Measurements from ENCODE around the gene TIMM17B.

TIMM17B gene

DNA sequence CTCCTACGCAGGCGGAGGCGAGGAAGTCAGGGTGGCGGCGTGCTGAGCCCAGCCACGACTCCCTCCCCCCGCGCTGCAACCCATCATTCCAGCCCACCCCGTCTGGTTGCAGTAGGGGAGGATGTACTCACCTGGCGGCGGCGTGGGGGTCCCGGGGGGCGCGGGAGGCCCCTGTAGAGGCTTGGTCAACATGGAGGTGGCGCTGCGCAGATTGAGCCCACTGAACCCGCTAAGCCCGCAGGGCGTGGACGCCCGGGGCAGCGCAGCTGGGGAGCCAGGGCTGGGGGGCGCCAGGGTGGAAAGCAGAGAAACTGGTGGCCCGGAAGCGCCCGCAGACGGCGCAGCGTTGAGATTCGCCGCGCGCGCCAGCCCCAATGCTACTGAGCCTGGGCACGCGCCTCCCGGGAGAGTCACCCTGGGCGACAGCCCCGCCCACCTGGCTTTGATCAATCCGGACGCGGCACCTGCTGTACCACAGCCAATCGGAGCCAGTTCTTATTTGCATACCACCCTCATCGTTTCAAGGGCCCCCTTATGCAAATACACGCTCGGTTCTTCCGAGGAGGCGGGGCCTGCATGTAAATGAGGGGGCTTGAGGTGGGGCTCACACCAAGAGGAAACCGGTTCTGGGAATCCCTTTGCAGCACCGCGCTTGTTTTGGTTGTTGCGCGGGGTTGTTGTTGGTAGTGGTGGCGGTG is 21.2 kb upstream of the TIMM17B start, which contains the start of gene PIM2:
Gene PIM2, minus strand, starts transcription at position 382 of the 698 bp plus-strand sequence. Its CDS starts 190 bp downstream, at position 192.
- peak; percentile 90 for DNase-seq

DNA sequence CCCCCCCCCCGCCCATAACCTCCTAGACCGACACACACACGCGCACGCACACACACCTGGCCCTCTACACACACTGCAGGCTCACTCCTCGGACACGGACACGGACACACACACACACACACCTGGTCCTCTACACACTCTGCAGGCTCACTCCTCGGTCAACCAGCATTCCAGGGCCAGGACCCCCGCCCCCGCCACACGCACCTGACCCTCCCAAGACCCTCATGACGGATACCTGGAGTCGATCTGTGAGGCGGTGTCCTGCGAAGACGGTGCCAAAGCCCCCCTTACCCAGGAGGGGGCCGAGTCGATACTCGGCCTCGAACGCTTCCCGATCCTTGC is 20.7 kb upstream of the TIMM17B start:
- no peak for DNase-seq

DNA sequence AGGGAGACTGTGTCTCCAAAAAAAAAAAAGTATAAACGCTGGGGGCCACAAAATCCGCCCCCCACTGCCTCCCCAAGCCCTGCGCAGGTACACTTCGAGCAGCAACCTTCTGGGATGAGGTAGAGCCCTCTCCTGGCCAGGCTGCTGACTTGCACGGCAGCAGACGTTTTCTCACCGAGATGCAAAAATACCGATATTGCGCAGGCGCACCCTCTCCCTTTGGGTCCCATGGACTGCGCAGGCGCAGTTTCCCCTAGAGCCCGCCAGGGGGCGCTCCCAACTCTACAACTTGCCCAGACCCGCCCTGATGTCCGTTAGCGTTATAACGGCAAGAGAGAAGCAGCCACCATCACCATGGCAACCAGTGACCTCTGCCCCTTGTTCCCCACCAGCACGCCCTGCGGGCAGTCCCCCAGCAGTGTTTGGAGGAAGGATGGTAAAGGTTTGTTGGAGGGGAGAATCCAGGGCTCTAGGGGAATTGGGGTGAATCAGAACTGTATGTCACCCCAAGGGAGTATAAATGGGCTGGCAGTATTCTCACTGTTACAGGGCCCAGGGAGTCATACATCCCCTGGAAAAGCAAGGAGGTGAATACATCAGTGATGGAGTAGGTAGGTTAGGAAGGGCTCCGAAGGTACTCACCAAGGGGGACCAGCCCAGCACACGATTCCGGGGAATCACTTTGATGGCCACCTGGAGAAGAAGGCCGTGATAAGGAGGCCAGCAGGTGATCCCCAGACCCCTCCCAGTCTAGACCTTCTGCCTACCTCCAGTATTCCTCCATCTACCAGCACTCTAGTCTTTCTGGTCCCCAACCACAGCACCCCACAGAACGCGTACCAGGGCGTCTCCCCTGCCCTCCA is 19.8 kb upstream of the TIMM17B start:
- DNase-seq: peak; percentile 90

DNA sequence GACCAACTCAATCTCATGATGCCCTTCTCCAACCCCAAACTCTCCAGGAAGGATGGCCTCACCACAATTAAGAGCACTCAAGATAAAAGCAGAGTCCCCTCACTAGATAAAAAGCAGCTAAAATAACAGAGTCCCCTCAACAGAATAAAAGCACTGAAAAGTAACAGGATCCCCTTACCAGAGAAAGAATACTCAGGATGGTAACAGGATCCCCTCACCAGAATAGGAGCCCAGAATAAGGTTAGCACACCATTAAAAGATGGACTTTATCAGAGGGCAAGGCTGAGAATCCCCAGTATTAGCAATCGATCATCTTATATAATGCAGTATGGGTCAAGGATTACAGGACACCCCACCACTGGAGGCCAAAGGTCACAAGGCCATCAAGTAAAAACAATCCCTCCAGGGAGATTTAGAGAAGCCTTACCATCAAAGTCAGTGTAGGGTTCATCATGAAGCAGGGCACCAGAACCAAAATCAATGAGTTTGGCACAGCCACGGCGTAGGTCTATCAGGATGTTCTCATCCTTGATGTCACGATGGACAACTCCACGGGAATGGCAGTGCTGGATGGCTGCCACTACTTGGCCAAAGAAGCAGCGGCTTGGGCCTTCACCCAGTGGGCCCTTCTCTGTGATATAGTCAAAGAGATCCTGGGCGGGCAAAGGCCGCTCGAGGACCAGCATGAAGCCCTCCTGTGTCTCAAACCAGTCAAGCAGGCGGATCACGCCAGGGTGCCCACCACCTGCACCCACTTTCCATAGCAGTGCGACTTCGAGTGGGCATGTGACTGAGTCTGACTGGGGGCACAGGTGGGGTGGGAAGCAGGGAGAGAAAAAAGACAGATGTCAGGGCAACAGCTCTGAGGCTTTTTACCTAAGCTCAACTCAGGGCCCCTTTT is 17.3 kb upstream of the TIMM17B start:
- DNase-seq: no peak

DNA sequence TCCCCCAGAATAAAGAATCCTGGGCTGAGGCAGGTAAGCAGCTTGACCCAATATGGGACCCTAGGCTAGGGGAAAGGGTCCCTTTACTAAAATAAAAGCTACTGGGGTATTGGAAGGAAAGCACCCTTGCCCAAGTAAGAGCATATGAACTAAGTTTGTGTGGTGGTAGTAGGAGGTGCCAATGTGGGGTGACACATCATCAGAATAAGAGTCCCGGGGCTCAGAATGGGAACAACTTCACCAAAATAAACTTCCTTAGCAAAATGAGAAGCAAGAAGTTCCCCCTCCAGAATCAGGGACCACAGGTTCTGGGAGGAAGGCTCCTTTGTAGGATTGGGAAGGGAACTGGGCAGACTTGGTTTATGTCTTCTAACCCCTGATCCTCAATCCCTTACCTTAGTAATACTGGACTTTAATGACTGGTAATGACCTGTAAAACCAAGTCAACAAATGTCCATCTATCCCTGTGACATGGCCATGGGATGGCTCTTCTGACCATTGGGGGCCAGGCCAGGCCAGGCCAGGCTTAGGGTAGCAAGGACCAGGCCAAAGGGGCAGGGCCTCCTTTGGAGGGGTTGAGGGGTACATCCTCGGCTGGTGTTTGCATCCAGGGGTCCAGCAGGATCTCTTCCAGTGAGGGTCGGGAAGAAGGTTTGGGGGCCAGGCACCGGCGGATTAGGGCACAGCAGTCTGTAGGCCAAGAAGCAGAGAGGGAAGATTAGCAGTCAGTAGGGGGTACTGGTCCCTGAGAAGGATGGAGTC is 16.2 kb upstream of the TIMM17B start:
- DNase-seq: no peak

DNA sequence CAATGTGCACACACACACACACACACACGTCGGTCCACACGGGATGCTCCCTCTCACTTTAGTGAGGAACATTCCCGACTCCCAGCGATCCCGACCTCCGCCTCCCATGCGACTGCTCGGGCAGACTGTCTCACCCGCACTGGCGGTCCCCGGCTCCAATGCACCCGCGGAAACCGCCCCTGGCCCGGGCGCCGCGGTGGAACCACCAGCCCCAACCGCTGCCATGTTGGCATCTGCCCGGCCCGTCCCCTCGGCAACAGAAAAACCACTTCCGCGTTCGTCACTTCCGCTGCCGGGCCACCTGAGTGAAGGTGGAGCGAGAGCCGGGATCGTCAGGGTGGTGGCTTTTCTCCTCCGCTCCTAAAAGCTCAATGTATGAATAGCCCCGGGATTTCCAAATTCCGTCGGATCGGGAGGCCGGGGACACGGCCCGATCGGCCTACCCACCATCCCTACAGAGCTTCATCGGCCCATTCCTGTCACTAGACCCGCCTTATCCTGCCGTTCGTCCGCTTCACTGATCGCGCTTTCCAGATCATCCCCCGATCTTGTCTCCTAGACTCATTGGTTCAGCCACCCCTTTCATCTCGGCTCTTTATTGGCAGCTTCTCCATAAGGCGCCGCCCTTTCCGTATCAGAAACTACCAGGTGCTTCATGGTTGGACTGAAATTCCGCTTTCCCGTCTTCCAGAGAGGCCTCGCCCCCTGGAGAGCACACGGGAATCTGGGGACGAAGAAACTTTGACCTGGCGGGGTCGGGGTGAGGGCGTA is 14.0 kb upstream of the TIMM17B start, which contains the start of gene SLC35A2:
Gene SLC35A2, minus strand, starts transcription at position 235 of the 771 bp plus-strand sequence. Its CDS starts 10 bp downstream, at position 225.
- peak; percentile 95 for DNase-seq

DNA sequence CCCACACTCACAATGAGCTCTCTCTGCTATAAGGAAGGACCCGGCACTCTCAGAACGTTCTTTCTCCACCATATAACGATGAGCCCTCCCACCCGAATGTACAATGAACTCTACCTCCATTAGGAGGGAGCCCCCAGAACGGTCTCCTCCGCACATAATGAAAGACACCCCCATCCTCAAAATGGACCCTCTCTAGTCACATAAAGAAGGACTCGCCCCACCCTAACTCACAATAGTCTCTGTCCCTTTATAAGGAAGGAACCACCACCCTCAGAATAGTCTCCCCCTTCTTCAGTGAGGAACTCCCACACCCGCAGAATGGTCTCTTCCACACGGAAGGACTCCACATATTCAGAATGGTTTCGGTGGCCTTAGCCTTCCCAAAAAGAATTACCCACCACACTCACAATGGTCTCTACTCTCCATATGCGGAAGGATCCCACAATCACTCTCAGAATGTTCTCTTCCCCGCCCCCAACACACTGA is 13.4 kb upstream of the TIMM17B start:
- no peak for DNase-seq

DNA sequence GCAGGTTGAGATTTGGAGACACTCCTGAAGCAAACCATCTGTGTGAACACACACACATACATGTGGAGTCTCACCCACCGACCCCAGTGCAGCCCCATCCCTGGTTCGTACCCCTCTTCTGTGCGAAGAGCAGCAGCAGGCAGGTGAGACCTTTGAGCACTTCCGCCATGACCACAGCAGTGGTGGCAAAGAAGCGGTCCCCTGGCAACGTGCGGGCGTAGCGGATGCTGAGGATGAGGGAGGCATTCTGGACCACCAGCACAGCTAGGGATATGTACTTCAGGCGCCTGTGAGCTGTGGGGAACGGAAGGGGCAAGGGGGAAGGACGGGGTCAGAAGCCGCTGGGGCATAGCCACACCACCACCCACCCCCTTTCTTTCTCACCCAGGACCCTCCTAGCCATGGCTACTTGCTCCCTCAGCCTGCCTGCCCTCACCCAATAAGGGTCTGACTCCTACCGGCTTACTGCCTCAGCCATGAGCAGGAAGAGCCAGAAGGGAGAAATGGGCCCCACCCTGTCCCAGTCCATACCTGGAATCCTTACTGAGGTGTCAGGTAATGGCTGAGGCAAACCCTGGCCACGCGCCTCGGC is 12.2 kb upstream of the TIMM17B start:
- no peak for DNase-seq

DNA sequence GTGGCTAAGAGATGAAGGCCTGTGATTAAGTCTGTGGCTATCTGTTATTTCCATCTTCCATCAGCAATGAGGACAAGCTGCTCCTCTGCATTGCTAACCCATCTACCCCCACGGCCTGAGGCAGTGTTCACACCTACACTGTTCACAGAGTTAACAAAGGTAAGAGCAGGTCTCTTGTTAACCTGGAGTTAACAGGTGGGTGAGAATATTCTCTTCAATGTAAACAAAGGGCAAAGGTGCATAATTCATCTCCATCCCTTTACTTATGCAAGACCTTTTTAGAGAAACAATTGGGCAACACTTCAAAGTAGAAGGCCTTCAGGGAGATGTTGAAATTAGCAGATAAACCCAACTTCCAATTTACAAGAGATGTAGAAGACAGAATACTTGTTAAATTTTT is 11.0 kb upstream of the TIMM17B start:
- no peak for DNase-seq

DNA sequence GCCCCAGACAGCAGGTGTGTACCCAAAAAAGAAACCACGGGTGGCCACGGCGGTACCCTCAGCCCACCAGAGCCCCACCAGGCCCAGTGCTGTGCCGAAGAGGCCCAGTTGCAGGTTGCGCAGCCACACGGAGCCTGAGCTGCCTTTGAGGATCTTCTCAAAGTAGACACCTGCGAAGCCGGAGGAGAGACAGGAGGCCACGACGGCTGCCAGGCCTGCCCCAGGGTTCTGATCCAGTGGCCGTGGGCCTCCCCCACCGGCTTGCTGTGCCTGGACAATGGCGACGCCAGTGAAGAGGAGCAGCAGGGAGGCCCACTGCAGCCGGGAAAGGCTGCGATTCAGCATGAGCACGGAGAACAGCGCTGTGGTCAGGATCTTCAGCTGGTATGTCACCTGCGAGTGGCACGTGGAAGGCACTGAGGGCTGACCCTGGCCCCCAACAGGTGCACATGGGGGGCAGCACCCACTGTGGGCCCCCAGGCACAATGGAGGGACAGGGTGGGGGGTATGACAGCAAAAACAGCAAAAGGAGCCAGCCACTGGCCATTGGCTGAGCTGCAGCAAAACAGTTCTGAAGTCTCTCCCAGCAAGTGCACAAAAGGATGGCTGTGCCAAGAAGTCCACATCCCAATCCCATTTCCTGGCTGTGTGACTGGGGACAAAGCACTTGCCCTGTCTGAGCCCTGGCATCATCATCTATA is 7.7 kb upstream of the TIMM17B start:
- DNase-seq: no peak

DNA sequence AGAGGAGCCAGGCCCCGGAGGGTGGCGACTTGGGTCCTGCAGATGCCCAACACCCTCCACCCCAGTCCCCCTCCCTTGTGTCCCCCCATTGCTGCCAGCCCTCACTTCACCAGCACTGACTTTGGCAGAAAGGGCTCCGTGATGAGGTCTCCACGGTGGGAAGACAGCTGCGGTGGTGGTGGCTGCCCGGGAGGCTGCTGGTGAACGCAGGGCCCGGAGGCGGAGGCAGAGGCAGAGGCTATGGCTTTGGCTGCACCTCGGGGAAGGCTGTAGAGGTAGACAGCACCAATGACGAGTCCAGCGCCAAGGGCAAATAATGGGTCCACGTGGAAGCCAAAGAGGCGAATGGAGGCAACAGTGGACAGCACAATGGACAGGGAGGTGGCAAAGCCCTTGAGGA is 7.1 kb upstream of the TIMM17B start:
- DNase-seq: no peak

DNA sequence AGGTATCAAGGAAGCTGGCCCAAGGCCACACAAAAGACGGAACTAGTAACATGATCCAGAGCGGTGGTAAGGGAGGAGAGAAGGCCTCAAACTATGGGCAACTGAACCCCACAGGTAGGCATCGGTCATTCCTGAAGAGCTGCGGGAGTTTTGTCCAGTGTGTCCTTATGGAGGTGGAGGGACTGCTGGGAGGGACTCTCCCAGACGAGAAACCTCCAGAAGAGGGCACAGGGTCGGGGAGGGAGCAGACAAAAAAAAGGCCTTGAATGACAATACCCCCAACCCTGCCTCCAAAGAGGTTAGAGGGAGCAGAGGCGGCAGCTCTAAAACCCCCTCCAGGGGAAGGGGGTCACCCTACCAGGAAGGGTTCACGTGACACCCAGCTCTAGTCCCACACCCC is 6.6 kb upstream of the TIMM17B start:
- no peak for DNase-seq

DNA sequence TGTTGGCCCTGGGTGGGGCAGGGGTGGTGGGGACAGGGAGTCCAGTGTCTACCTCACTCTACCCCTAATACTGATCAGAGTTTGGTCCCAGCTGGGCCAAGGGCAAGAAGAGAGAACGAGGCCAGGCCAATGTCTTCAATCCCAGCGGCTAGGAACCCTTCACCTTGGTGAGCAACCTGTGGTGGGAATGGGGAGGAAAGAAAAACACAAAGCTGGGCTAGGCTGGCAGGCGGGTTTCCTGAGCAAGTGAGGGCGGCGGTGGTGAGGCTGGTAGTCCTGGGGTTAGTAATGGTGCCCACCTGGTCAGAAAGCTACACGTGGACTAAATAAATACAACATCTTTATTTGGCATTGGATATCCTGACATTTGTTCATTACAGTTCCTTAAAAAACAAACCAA is 5.7 kb upstream of the TIMM17B start:
- no peak for DNase-seq

DNA sequence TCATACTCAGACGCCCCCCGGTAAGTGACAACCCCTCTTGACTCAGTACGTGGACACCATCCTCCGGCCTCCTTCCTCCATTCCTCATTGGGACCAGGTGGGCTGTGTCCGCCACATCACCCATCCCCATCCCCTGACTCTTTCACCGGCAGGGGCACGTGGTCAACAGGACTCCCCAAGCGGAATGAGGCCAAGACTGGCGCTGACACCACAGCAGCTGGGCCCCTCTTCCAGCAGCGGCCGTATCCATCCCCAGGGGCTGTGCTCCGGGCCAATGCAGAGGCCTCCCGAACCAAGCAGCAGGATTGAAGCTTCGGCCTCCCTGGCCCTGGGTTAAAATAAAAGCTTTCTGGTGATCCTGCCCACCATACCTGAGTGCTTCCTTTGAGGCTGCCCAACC is 5.2 kb upstream of the TIMM17B start:
- DNase-seq: no peak

DNA sequence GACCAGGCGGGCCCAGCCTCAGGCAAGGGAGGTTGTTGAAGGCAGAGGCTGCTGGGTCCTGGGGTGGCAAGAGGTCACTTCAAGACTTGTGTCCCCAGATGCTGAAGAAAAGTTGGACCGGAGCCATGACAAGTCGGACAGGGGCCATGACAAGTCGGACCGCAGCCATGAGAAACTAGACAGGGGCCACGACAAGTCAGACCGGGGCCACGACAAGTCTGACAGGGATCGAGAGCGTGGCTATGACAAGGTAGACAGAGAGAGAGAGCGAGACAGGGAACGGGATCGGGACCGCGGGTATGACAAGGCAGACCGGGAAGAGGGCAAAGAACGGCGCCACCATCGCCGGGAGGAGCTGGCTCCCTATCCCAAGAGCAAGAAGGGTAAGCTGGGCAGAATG is 4.6 kb upstream of the TIMM17B start:
- no peak for DNase-seq

DNA sequence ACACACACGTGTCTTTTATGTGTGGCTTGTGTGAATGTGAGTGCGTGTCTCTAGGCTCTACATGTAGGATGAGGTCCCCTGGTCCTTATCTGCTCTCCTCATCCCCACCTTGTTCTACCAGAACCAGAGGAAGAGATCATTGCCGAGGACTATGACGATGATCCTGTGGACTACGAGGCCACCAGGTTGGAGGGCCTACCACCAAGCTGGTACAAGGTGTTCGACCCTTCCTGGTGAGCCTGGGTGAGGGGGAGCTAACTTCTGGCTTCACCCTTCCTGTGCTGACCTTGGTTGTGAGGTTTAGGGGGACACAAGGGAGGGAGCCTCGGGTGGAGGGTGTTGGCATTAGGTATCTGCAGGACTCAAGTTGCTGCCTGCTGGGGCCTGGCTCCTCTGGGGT is 3.5 kb upstream of the TIMM17B start:
- DNase-seq: no peak

DNA sequence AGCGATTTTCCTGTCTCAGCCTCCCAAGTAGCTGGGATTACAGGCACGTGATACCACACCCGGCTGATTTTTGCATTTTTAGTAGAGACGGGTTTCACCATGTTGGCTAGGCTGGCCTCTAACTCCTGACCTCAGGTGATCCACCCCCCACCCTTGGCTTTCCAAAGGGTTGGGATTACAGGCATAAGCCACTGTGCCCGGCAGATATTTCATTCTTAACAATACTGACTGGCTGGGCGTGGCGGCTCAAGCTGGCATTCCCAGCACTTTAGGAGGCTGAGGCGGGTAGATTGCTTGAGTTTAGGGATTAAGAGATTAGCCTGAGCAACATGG is 1.5 kb upstream of the TIMM17B start:
- DNase-seq: no peak

DNA sequence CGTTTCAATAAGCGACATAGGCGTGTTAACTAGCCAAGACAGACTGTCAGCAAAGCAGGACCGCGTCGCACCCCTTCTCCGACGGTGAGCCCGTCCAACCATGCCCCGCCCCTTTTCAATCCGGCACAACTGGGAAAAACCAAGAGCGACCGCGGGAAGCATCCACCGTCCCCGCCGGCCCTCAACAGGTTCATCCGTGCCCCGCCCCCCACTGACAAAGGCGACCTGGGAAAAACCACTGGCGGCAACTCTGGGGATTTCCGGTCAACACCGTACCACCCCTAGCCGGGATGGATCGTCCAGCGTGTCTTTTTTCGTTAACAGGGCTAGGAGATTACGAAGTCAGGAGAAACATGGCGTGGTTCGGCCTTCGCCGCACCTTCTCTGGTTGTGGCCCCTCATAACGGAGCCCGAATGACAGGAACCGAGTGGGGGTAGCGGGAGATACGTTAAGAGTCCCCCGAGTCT is 377 bp downstream of the TIMM17B start:
- peak; percentile 70 for DNase-seq

DNA sequence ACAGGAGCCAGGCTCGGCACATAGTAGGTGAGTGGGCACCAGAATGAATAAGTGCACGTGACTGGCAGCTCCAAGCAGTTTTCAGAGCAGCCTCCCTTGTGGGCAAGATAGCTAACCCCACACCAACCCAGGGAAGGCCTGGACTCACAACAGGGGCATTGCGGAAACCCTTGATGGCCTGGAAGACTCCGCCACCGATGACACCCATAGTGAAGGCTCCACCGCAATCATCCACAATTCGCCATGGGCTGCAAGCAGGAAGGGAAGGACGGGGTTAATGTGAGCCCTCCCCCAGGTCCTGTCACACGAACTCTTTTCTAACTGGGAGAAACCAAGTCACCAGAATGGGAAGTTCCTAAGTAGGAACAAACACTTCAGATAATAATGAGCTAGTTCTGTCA is 957 bp downstream of the TIMM17B start:
- DNase-seq: no peak

DNA sequence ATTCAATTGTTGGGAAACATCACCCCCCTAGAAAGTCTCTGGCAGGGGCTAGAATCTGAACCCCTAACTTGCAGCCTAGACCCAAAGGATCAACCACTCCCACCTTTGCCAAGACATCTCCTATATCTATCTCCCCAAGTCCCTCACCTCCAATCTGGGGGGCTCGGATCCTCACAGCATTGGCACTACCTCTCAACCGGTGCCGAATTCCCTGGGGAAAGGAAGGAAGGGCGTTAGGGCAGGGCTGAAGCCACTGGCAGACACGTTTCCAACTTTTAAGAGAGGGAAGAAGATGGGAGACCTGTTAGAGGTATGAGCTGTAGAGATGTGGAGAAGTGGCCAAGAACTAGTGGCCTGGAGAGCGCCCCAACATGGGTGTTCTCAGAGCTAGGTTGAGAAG is 2.7 kb downstream of the TIMM17B start:
- no peak for DNase-seq
